GM12873 (cell line): ENCODE measurements around the gene PEX1.

Source experiments
- CTCF ChIP-seq: IDR thresholded peaks from 2 replicates; pipeline ENCODE4 v1.5.1; 2012; ENCODE audit warnings: low read depth, mild to moderate bottlenecking, moderate library complexity, low read length, control low read depth; ENCODE audit not compliant: insufficient read depth; ENCODE audit errors: missing control alignments

PEX1 gene

GRCh38 chr7:92523110-92523509, 5.2 kb downstream of the PEX1 start:
- no peak for TF ChIP-seq CTCF

GRCh38 chr7:92520024-92520423, 8.3 kb downstream of the PEX1 start:
- no peak for TF ChIP-seq CTCF

- no peak for TF ChIP-seq CTCF
Measured at GRCh38 chr7:92517631-92518030, 10.7 kb downstream of the PEX1 start.

- TF ChIP-seq CTCF, result no peak
Measured at GRCh38 chr7:92513167-92513902, 15.0 kb downstream of the PEX1 start.

GRCh38 chr7:92508946-92509345, 19.4 kb downstream of the PEX1 start:
- no peak for TF ChIP-seq CTCF

GRCh38 chr7:92506363-92506762, 22.0 kb downstream of the PEX1 start:
- no peak for TF ChIP-seq CTCF

GRCh38 chr7:92504563-92504962, 23.8 kb downstream of the PEX1 start:
- TF ChIP-seq CTCF, result no peak
